Nephron progenitor cell (in vitro differentiated cells): ENCODE results near the gene PHACTR1.

Experiments
- DNase-seq: peaks from one replicate; pipeline ENCODE4 v3.0.0; 2021
- H3K27ac Mint-ChIP-seq: 2 replicates; pipeline ENCODE4 v1.8.0; 2021; ENCODE audit warnings: mild to moderate bottlenecking, moderate library complexity, mixed read lengths
- H3K27me3 Mint-ChIP-seq: 2 replicates; pipeline ENCODE4 v1.8.0; 2021; ENCODE audit warnings: mild to moderate bottlenecking, low read depth, mixed read lengths; ENCODE audit not compliant: poor library complexity
- H3K36me3 Mint-ChIP-seq: 2 replicates; pipeline ENCODE4 v1.8.0; 2021; ENCODE audit warnings: low read depth, mixed read lengths
- H3K4me1 Mint-ChIP-seq: 2 replicates; pipeline ENCODE4 v1.8.0; 2021; ENCODE audit warnings: mixed read lengths
- H3K4me3 Mint-ChIP-seq: 2 replicates; pipeline ENCODE4 v1.8.0; 2021; ENCODE audit warnings: mild to moderate bottlenecking, moderate library complexity, mixed read lengths
- H3K9me3 Mint-ChIP-seq: 2 replicates; pipeline ENCODE4 v1.8.0; 2021; ENCODE audit warnings: mild to moderate bottlenecking, moderate library complexity, mixed read lengths
- CTCF ChIP-seq: fragments of 200-600 bp; sonication (generic); IDR thresholded peaks from 2 replicates; pipeline ENCODE4 v1.5.0; 2021; ENCODE audit warnings: antibody characterized with exemption

The PHACTR1 gene

DNA sequence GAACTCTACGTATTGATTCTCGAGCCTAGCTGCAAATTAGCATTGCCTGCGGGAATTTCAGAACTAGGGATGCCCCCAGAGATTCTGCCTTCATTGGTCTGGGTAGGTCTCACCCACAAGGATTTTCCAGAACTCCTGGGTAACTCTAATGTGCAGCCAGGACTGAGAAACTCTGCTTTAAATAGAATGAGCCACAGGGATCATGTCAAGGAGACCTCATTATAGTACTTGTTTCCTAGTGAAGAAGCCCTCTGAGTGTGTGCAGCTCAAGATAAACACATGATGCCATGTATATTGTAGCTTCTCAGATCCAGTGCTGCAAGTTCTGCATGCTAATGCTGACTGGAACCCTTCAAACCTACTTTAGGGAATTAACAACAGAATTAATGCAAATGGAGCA lies 179.2 kb downstream of the PHACTR1 start:
- peaks cover 18% of the 10 kb centered on the region for H3K9me3 Mint-ChIP-seq
- peaks cover under 1% of the 10 kb centered on the region for H3K36me3 Mint-ChIP-seq
- TF ChIP-seq CTCF, result no peak
- H3K27me3 Mint-ChIP-seq, result peaks cover 14% of the 10 kb centered on the region
- DNase-seq, result no peak
- no peak overlapping the region for H3K4me3 Mint-ChIP-seq
- H3K4me1 Mint-ChIP-seq, result peaks cover 16% of the 10 kb centered on the region
- no peak overlapping the region for H3K27ac Mint-ChIP-seq

GRCh38 chr6:12896208-12896733 lies 179.7 kb downstream of the PHACTR1 start:
- Mint-ChIP-seq H3K4me1 (peaks cover 21% of the 10 kb centered on the region), H3K27ac (no peak overlapping the region)

GRCh38 chr6:12898603-12899002 lies 182.0 kb downstream of the PHACTR1 start:
- Mint-ChIP-seq H3K9me3 (no peaks in the 10 kb centered on the region), H3K4me3 (no peak overlapping the region), H3K36me3 (no peaks in the 10 kb centered on the region), H3K27me3 (peaks cover 16% of the 10 kb centered on the region), H3K27ac (no peak overlapping the region), H3K4me1 (peaks cover 14% of the 10 kb centered on the region)
- TF ChIP-seq CTCF, result no peak
- no peak for DNase-seq

More at GRCh38 chr6:12896208-12896733, 179.7 kb downstream of the PHACTR1 start:
- no peak for DNase-seq
- H3K27me3 Mint-ChIP-seq, result peaks cover 16% of the 10 kb centered on the region
- no peak for TF ChIP-seq CTCF
- H3K9me3 Mint-ChIP-seq, result peaks cover 13% of the 10 kb centered on the region
- no peaks in the 10 kb centered on the region for H3K36me3 Mint-ChIP-seq
- H3K4me3 Mint-ChIP-seq, result no peak overlapping the region

GRCh38 chr6:12899046-12899833 lies 182.7 kb downstream of the PHACTR1 start:
- Mint-ChIP-seq H3K9me3 (no peaks in the 10 kb centered on the region), H3K27me3 (peaks cover 16% of the 10 kb centered on the region), H3K36me3 (no peaks in the 10 kb centered on the region), H3K4me1 (peaks cover 12% of the 10 kb centered on the region), H3K4me3 (no peak overlapping the region), H3K27ac (no peak overlapping the region)
- no peak for DNase-seq
- no peak for TF ChIP-seq CTCF

- no peak for DNase-seq
- H3K27ac Mint-ChIP-seq, result no peak overlapping the region
- H3K4me3 Mint-ChIP-seq, result no peak overlapping the region
- peaks cover 6% of the 10 kb centered on the region for H3K4me1 Mint-ChIP-seq
- no peaks in the 10 kb centered on the region for H3K36me3 Mint-ChIP-seq
- H3K27me3 Mint-ChIP-seq, result peaks cover 31% of the 10 kb centered on the region
- no peak for TF ChIP-seq CTCF
- no peaks in the 10 kb centered on the region for H3K9me3 Mint-ChIP-seq
Measured at GRCh38 chr6:12903246-12903645, 186.7 kb downstream of the PHACTR1 start.

GRCh38 chr6:12909833-12910232 lies 193.3 kb downstream of the PHACTR1 start:
- H3K36me3 Mint-ChIP-seq, result no peaks in the 10 kb centered on the region
- no peak overlapping the region for H3K4me3 Mint-ChIP-seq
- no peak overlapping the region for H3K27ac Mint-ChIP-seq
- no peak for TF ChIP-seq CTCF
- H3K9me3 Mint-ChIP-seq, result no peaks in the 10 kb centered on the region
- no peak for DNase-seq
- H3K27me3 Mint-ChIP-seq, result peaks cover 36% of the 10 kb centered on the region
- peaks cover 15% of the 10 kb centered on the region for H3K4me1 Mint-ChIP-seq
